GM12872 (cell line): ENCODE results near the gene FAM228B.
A peak's percentile ranks its signal among the peaks of the same experiment; 100 is the strongest.

Source experiments
- TF ChIP-seq, protein P1 (sequence below): IDR thresholded peaks from 3 replicates; pipeline ENCODE4 v1.5.1; 2011; ENCODE audit warnings: low read depth, mild to moderate bottlenecking, low read length, moderate library complexity; ENCODE audit not compliant: insufficient read depth

The FAM228B gene

DNA sequence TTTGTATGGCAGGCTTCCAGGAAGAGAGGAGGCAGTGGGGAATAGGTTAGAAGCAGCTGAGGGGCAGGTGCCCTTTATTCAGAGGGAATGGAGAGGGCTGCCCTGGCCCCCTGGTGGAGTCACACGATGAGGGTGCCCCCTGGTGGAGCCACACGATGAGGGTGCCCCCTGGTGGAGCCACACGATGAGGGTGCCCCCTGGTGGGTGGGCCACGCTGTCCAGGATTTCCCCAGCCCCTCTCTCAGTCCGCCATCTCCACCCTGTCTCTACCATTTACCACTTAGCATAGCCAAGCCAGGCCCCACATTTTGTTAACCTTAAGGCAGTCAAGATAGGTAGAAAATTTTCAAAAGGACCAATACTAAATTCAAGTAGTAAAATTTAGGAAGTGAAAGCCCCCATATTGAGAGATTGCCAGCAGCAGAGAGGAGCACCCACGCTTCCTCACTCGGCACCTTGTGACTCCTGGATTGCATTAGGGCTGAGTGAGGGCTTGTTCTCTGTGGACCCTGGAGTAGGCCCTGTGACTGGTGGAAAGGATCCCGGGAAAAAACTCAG, 41.2 kb downstream of the FAM228B start:
- TF ChIP-seq, protein P1, sequence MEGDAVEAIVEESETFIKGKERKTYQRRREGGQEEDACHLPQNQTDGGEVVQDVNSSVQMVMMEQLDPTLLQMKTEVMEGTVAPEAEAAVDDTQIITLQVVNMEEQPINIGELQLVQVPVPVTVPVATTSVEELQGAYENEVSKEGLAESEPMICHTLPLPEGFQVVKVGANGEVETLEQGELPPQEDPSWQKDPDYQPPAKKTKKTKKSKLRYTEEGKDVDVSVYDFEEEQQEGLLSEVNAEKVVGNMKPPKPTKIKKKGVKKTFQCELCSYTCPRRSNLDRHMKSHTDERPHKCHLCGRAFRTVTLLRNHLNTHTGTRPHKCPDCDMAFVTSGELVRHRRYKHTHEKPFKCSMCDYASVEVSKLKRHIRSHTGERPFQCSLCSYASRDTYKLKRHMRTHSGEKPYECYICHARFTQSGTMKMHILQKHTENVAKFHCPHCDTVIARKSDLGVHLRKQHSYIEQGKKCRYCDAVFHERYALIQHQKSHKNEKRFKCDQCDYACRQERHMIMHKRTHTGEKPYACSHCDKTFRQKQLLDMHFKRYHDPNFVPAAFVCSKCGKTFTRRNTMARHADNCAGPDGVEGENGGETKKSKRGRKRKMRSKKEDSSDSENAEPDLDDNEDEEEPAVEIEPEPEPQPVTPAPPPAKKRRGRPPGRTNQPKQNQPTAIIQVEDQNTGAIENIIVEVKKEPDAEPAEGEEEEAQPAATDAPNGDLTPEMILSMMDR = peak; percentile 90

DNA sequence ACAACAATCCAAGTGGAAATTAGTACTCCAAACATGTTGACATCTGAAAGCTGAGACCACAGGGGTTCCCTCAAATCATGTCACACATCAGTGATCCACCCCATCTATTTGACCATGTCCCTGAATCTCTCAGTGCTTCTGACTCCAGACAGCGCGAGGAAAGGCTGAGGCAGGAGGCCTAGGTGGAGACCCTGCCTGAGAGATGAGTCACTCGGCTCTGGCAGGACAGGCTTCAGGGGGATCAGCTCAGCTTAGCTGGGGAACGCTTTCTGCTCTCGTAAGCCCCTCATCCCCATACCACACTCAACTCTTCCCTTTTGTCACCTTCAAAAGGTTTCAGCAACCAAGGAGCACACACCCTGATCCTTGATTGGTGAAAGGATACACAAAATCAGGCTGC, 45.8 kb downstream of the FAM228B start:
- TF ChIP-seq, protein P1 = no peak

DNA sequence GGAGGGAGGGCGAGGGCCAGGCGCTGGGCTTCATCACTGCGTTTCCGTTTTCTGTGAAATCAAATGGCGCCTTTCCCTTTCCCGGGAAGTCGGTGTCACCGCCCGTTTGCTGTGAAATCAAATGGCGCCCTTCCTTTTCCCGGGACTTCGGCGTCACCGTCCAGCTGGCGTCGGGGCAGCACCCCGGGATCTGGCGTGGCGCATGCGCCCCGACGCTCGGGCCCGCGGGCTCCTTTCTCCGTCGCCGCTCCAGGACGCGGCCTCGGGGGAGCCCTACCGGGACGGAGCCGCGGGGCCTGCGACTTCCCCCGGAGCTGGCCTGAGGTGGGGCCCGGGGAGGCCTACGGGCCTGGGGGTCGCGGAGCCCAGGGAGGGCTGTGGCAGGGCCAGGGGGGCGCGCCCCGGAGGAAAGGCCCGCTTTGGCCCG, 51.6 kb downstream of the FAM228B start, which contains the start of gene FAM228A:
FAM228A (plus strand) TSS at position 203 of the 427 bp plus-strand sequence. CDS start 428 bp downstream, outside the sequence.
- TF ChIP-seq, protein P1 = no peak

DNA sequence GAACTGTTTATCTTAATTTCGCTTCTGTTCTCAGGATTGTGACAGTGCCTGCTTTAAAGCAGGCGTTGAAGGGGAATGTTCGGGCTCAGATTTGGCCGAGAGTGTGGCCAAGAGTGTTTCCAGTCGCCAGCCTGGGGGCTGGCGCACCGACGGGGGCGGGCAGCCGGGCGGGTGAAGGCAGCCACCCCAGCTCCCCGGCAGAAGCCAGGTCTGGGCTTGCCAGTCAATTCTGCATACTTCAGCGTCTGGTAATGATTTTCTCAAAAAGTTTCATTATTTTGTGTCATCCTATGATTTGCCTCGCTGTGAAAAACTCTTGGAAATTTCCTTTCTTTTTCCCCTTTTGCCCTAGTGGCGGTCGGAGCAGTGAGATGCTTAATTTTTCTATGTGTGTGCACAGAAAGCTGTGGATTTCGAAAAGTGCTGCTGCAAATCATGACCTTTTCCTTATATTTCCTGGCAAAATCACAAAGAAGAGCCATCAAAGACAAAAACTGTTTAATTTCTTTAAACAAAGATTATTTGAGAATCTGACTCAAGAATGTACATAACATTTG, 52.4 kb downstream of the FAM228B start:
- TF ChIP-seq, protein P1 = no peak

DNA sequence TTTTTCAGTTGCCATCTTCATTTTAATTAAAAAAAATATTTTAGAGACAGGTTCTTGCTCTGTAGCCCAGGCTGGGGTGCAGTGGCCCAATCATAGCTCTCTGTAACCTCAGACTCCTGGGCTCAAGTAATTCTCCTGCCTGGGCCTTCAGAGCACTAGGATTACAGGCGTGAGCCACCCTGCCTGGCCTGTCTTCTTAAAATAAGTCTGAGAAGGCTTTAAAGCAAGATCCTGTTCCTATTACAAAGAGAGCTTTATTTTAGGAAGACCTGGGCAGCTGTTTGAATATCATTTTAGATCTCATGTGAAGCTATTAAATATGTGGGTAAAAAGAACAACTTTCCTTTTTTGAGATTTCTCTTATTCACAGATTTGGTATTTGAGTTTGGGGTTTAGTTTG, 53.1 kb downstream of the FAM228B start:
- TF ChIP-seq, protein P1 = no peak

DNA sequence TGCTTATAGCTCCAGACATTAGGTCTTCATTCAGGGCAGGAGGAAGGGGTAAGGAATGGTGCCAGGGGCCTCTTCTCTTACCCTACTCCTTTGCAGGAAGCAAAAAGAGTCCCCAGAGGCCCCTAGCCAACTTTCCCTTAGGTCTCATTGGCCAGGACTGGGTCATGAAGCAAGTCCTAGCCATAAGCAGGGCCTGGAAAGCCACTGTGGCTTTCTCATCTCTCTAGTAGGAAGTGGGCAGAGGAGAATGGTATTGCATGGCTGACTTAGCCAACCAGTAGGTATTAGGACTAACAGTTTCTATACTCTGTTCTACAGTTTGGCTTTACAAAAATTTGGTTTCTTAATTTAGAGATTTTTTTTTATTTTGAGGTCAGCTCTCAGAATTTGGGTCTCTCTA, 56.4 kb downstream of the FAM228B start:
- TF ChIP-seq, protein P1 = no peak

DNA sequence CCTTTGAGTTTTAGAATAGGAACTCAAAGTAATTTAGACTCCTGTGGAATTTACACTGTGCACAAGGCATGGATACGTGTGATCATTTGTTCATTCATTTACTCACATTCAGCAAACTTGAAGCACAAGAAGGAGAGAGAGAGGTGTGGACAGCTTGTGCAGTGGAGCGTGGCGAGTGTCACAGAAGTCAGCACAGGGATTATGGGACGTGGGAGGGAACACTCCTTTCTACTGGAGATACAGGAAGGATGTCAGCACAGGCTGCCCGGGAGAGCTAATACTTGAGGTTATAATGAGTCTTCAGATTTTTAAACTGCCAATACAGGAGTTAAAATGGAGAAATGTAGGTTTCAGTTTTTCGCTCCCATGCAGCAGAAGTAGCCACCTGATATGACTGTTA, 58.6 kb downstream of the FAM228B start:
- TF ChIP-seq, protein P1 = no peak

DNA sequence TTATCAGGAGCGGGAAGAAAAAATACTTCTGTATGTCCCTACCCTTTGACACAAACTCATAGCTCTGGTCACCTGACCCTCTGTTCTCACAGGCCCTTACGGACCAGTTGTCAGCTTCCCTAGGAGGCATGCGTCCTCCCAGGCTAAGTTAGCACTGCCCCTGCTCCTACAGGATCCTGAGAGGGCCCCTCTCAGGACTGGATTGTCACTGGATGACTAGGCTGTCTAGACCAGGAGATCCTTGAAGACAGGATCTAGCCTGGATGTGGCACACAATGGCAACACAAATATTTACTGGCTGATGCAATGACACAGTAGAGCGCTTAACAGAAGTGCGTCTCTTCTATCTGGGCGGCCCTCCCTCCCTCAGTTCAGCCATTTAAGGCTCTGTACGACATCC, 59.2 kb downstream of the FAM228B start:
- TF ChIP-seq, protein P1 = no peak
